Ishikawa (cell line): ENCODE results near the gene ID1.
A peak's percentile ranks its signal among the peaks of the same experiment; 100 is the strongest.

Experiments
- CEBPB ChIP-seq: IDR thresholded peaks from 2 replicates; pipeline ENCODE4 v1.6.1; 2012
- CREB1 ChIP-seq: IDR thresholded peaks from 2 replicates; pipeline ENCODE4 v1.6.1; 2012; ENCODE audit warnings: low read depth
- EGR1 ChIP-seq: IDR thresholded peaks from 2 replicates; pipeline ENCODE4 v1.6.1; 2012
- EP300 ChIP-seq: IDR thresholded peaks from 2 replicates; pipeline ENCODE4 v1.6.1; 2012; ENCODE audit warnings: borderline replicate concordance
- FOXM1 ChIP-seq: IDR thresholded peaks from 2 replicates; pipeline ENCODE4 v1.6.1; 2012; ENCODE audit warnings: low read depth, borderline replicate concordance
- MAX ChIP-seq: IDR thresholded peaks from 2 replicates; pipeline ENCODE4 v1.6.1; 2012
- NFIC ChIP-seq: IDR thresholded peaks from 2 replicates; pipeline ENCODE4 v1.6.1; 2012
- RAD21 ChIP-seq: IDR thresholded peaks from 2 replicates; pipeline ENCODE4 v1.6.1; 2012; ENCODE audit warnings: low read depth
- REST ChIP-seq: IDR thresholded peaks from 2 replicates; pipeline ENCODE4 v1.6.1; 2012; ENCODE audit warnings: low read depth, mild to moderate bottlenecking
- TAF1 ChIP-seq: IDR thresholded peaks from 2 replicates; pipeline ENCODE4 v1.6.1; 2012; ENCODE audit warnings: low read depth, mild to moderate bottlenecking
- TCF12 ChIP-seq: IDR thresholded peaks from 2 replicates; pipeline ENCODE4 v1.6.1; 2012; ENCODE audit warnings: low read depth
- TEAD4 ChIP-seq: IDR thresholded peaks from 2 replicates; pipeline ENCODE4 v1.6.1; 2012
- USF1 ChIP-seq: IDR thresholded peaks from 2 replicates; pipeline ENCODE4 v1.6.1; 2012
- YY1 ChIP-seq: IDR thresholded peaks from 2 replicates; pipeline ENCODE4 v1.6.1; 2012; ENCODE audit warnings: low read depth
- ZBTB7A ChIP-seq: IDR thresholded peaks from 2 replicates; pipeline ENCODE4 v1.6.1; 2012; ENCODE audit warnings: low read depth

Gene ID1

GRCh38 chr20:31579245-31579644, 25.8 kb upstream of the ID1 start:
- no peak for TF ChIP-seq TEAD4
- no peak for TF ChIP-seq MAX
- no peak for TF ChIP-seq REST
- TF ChIP-seq TCF12, result no peak
- TF ChIP-seq ZBTB7A, result no peak
- no peak for TF ChIP-seq CEBPB
- TF ChIP-seq TAF1, result no peak
- no peak for TF ChIP-seq NFIC
- TF ChIP-seq CREB1, result no peak
- TF ChIP-seq EP300, result no peak
- no peak for TF ChIP-seq USF1
- TF ChIP-seq YY1, result no peak
- TF ChIP-seq RAD21, result no peak

GRCh38 chr20:31579941-31580651, 25.0 kb upstream of the ID1 start:
- peak; percentile 71 for TF ChIP-seq CEBPB

GRCh38 chr20:31580706-31581105, 24.4 kb upstream of the ID1 start:
- no peak for TF ChIP-seq TCF12
- no peak for TF ChIP-seq ZBTB7A
- no peak for TF ChIP-seq FOXM1
- TF ChIP-seq TEAD4, result no peak
- TF ChIP-seq RAD21, result no peak
- no peak for TF ChIP-seq EP300
- no peak for TF ChIP-seq USF1
- no peak for TF ChIP-seq TAF1
- TF ChIP-seq MAX, result no peak
- no peak for TF ChIP-seq CEBPB
- no peak for TF ChIP-seq EGR1

GRCh38 chr20:31581391-31581790, 23.7 kb upstream of the ID1 start:
- TF ChIP-seq MAX (no peak), EP300 (no peak), NFIC (no peak), TAF1 (no peak), CEBPB (no peak), USF1 (no peak), CREB1 (no peak), TEAD4 (no peak), FOXM1 (no peak)

- TF ChIP-seq CEBPB (no peak), TEAD4 (no peak), USF1 (no peak), TCF12 (no peak), EGR1 (no peak), NFIC (no peak), TAF1 (no peak), YY1 (no peak)
These were observed 17.3 kb upstream of the ID1 start for GRCh38 chr20:31587545-31588389.

- TF ChIP-seq EP300, result no peak
- no peak for TF ChIP-seq RAD21
- TF ChIP-seq CREB1, result no peak
- TF ChIP-seq EGR1, result no peak
- TF ChIP-seq TCF12, result no peak
- no peak for TF ChIP-seq ZBTB7A
- TF ChIP-seq CEBPB, result no peak
- no peak for TF ChIP-seq YY1
These were observed 14.3 kb upstream of the ID1 start for GRCh38 chr20:31590717-31591225.
